ENCODE measurements around the gene CDC73.

GRCh38 chr1:193234530-193234929, 112.7 kb downstream of the CDC73 start:
- TF ChIP-seq EZH2 (IDR thresholded peaks at IDR 0.05; ENCODE audit: borderline replicate concordance, low read depth, low read length, severe bottlenecking): no peak
- no peak for TF ChIP-seq CTCF (IDR thresholded peaks at IDR 0.05; ENCODE audit: extremely low read depth in 1 of 2, insufficient read depth in 1 of 2, low read depth in 1 of 2, low read length in 2 of 2)
- TF ChIP-seq POLR2A (IDR thresholded peaks at IDR 0.05; ENCODE audit: low read depth, low read length): no peak
- no peak for TF ChIP-seq POLR2AphosphoS5 (IDR thresholded peaks at IDR 0.05; ENCODE audit: insufficient read depth, low read depth, low read length)
- TF ChIP-seq MAX (IDR thresholded peaks at IDR 0.05; ENCODE audit: insufficient read depth, insufficient read length): no peak
- TF ChIP-seq GATA2 (IDR thresholded peaks at IDR 0.05; ENCODE audit: insufficient read depth, insufficient read length, low read depth, low read length): no peak
- TF ChIP-seq MYC (IDR thresholded peaks at IDR 0.05; ENCODE audit: low read depth, low read length): no peak
- no peak for TF ChIP-seq JUN (IDR thresholded peaks at IDR 0.05; ENCODE audit: borderline replicate concordance, insufficient read depth, insufficient read length, low read depth)
- no peak for TF ChIP-seq FOS (IDR thresholded peaks at IDR 0.05; ENCODE audit: borderline replicate concordance, insufficient read depth, low read length)
